GM19468 (cell line): ENCODE measurements around the gene TREML1.
"Not testable (repeated sequence)": the region's sequence is repeated elsewhere in the genome, so short reads cannot be mapped to it uniquely, and the experiment has no call there.

Experiments used
- ATAC-seq: cut with Tn5 transposase; IDR thresholded peaks from one replicate; pipeline ENCODE4 v1.9.1; 2021; ENCODE audit warnings: mild to moderate bottlenecking, moderate library complexity, moderate number of reproducible peaks; ENCODE audit not compliant: unreplicated experiment; ENCODE audit errors: extremely low read depth

The TREML1 gene

GRCh38 chr6:41153451-41153850 lies 696 bp downstream of the TREML1 start:
- ATAC-seq: no peak

DNA sequence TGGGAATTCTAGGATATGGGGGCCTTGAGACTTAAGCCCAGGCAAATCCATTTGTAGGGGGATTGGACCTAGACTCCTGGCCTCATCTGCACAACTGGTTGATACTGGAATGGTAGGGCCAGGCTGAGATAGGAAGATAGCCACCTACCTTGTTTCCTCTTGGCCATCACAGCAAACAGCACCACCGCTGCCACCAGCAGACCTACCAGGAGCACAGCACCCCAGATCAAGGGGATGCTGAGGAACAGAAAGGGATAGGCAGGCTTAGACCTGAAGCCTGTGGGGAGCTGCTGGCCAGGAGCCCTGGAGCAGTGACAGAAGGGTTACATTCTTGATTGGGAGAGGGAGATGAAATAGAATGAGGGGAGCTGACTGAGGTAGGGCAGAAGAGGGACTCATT lies 3.5 kb downstream of the TREML1 start:
- no peak for ATAC-seq

DNA sequence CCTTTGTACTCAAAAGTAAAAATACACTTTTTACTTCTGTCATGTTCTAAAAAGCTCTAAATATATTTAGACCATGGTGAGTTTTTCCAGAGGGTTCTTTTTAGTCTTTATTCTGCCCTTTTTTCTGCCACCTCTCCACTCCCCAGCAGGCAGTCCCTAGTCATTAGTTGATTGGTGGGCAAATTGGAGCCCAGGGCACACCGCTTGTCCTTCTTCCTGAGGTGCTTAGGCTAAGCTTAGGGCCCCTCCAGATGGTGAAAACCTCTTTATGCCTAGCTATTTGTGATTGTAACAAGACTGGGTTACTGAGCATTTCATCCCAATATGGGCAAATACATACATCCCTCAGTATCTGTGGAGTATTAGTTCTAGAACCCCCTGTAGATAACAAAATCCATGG lies 6.2 kb downstream of the TREML1 start:
- ATAC-seq: no peak

- ATAC-seq: no peak
These were observed 17.2 kb downstream of the TREML1 start for GRCh38 chr6:41136911-41137310.

GRCh38 chr6:41135062-41135832 lies 18.9 kb downstream of the TREML1 start:
- ATAC-seq: no peak

DNA sequence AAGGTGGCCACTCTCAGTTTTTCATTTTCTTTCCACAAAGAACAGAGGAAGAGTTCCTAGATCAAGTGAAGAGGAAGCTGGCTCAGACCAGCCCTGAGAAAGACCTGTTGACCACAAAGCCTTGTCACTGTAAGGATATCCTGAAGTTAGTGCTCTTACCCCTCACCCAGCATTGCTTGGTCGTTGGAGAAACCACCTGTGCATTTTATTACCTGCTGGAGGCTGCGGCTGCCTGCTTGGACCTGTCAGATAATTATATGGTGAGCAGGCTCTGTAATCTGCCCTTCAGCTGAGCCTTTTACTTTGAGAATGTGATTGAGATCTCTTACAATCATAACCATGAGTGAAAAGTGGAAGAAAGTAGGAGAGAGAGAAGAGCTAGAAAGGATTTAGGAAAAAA lies 21.9 kb downstream of the TREML1 start:
- no peak for ATAC-seq

DNA sequence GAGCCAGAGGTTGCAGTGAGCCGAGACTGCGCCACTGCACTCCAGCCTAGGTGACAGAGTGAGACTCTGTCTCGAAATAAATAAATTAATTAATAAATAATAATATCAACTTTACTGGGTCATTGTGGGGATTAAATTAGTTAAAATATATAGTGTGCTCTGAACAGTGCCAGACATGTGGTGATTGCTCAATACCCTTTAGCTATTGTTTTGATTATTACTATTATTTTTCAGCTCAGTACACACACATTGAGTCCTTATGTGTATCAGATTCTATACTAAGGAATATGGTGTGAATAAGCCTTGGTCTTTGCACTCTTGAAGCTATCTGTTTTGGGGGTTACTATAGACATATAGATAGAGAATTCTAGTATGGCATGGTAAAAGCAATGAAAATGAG lies 28.9 kb downstream of the TREML1 start:
- ATAC-seq: no peak

DNA sequence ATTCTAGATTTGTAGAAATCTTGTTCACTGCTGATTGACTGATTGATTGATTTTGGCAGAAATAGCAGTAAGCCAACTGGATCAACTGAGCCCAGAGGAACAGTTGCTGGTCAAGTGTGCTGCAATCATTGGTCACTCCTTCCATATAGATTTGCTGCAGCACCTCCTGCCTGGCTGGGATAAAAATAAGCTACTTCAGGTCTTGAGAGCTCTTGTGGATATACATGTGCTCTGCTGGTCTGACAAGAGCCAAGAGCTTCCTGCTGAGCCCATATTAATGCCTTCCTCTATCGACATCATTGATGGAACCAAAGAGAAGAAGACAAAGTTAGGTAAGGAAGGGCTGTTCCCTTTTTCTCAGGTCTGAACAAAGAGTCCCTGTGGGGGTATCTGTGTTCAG lies 31.2 kb downstream of the TREML1 start:
- no peak for ATAC-seq

DNA sequence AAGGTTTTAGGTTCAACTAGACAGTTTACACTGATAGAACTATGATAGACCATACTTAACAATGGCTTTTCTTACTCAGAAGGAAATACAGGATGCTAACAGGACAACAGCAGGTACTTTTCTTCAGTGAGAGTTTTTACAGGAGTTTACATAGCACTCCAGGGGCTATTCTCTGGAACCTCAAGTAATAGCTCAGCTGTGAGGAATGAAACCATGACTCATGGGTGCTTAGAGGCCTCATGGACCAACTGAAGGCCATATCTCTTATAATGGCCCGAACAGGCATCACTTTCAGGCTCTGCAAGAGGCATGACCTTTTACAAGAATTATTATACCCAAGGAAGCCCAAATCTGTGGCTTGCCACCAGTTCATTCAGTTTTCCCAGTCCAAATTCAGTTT lies 31.8 kb downstream of the TREML1 start:
- ATAC-seq: no peak

- ATAC-seq: no peak
These were observed 34.1 kb downstream of the TREML1 start for GRCh38 chr6:41120058-41120457.

DNA sequence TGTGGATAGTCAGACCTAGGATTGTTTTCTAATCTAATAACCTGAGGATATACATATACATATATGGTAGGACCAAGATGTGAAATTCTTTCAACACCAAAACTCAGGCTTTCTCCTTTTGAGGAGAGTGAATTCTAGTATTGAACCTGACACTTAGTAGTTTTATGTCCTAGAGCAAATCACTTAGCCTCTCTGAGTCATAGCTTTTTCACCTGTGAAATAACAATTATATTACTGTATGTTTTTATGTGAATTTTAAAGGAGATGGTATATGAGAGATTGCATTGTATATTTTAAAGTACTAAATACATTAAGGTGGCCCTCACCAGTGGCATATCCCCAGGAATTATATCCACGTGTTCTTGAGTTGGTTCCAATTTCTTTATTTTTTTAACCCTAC lies 34.6 kb downstream of the TREML1 start:
- no peak for ATAC-seq

GRCh38 chr6:41115027-41115426 lies 39.1 kb downstream of the TREML1 start:
- ATAC-seq: not testable (repeated sequence)

GRCh38 chr6:41111017-41111416 lies 43.1 kb downstream of the TREML1 start:
- ATAC-seq: no peak

GRCh38 chr6:41103847-41104246 lies 50.3 kb downstream of the TREML1 start:
- ATAC-seq: no peak

DNA sequence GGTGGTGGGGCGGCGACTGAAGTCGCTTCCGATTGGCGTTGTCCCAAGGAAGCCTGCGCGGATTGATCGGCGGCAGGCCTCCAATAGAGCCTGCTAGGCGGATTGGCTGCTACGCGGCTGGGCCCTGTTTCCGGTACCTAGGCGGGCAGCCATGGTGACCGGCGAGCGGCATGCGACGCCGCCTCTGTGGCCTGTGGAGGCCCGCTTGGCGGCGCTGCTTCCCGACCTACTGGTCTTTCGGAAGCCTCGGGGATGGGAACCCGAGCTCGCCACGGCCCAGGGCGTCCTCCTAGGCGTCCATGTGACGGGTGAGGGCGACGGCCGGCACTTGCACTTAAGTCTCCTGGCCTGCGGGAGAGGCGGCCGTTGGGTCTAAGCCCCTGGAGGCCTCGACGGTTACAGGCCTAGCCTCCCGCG lies 53.3 kb downstream of the TREML1 start:
- ATAC-seq: no peak
